WERI-Rb-1 (cell line): ENCODE measurements around the gene DYRK3.

Source experiments
- DNase-seq: peaks from one replicate; pipeline ENCODE4 v3.0.0-alpha.2; 2020
- H3K27ac ChIP-seq: fragments of 250-450 bp; sonication (Bioruptor Pico); 2 replicates; pipeline ENCODE4 v1.5.1; 2020; ENCODE audit warnings: mild to moderate bottlenecking, moderate library complexity
- H3K27me3 ChIP-seq: fragments of 250-450 bp; sonication (Bioruptor Pico); 2 replicates; pipeline ENCODE4 v1.5.1; 2021; ENCODE audit warnings: mild to moderate bottlenecking, low read depth, moderate library complexity; ENCODE audit not compliant: insufficient read depth, severe bottlenecking
- H3K36me3 ChIP-seq: fragments of 250-450 bp; sonication (Bioruptor Pico); 2 replicates; pipeline ENCODE4 v1.5.1; 2020; ENCODE audit warnings: mild to moderate bottlenecking, moderate library complexity
- H3K4me3 ChIP-seq: 2 replicates; pipeline ENCODE4 v1.5.1; 2011; ENCODE audit warnings: low read depth, mild to moderate bottlenecking, control low read depth, low read length
- H3K9me3 ChIP-seq: fragments of 250-450 bp; sonication (Bioruptor Pico); 2 replicates; pipeline ENCODE4 v1.5.1; 2021; ENCODE audit warnings: mild to moderate bottlenecking, moderate library complexity; ENCODE audit not compliant: severe bottlenecking
- TF ChIP-seq, protein P1 (sequence below): IDR thresholded peaks from 2 replicates; pipeline ENCODE4 v1.5.1; 2011; ENCODE audit warnings: low read depth, mild to moderate bottlenecking, control low read depth, inconsistent platforms, low read length

DYRK3 gene

GRCh38 chr1:206647224-206647623 is 11.9 kb downstream of the DYRK3 start:
- Histone ChIP-seq H3K9me3 (no peaks in the 10 kb centered on the region), H3K27me3 (no peaks in the 10 kb centered on the region), H3K27ac (no peak overlapping the region), H3K36me3 (peaks cover 88% of the 10 kb centered on the region), H3K4me3 (no peak overlapping the region)
- DNase-seq = no peak
- TF ChIP-seq, protein P1, sequence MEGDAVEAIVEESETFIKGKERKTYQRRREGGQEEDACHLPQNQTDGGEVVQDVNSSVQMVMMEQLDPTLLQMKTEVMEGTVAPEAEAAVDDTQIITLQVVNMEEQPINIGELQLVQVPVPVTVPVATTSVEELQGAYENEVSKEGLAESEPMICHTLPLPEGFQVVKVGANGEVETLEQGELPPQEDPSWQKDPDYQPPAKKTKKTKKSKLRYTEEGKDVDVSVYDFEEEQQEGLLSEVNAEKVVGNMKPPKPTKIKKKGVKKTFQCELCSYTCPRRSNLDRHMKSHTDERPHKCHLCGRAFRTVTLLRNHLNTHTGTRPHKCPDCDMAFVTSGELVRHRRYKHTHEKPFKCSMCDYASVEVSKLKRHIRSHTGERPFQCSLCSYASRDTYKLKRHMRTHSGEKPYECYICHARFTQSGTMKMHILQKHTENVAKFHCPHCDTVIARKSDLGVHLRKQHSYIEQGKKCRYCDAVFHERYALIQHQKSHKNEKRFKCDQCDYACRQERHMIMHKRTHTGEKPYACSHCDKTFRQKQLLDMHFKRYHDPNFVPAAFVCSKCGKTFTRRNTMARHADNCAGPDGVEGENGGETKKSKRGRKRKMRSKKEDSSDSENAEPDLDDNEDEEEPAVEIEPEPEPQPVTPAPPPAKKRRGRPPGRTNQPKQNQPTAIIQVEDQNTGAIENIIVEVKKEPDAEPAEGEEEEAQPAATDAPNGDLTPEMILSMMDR = no peak

GRCh38 chr1:206649261-206649921 is 14.1 kb downstream of the DYRK3 start:
- no peak for DNase-seq
- Histone ChIP-seq H3K27ac (peak overlapping the region; percentile 58), H3K27me3 (no peaks in the 10 kb centered on the region), H3K4me3 (no peak overlapping the region), H3K9me3 (no peaks in the 10 kb centered on the region), H3K36me3 (peaks cover 92% of the 10 kb centered on the region)
- TF ChIP-seq, protein P1 = no peak

DNA sequence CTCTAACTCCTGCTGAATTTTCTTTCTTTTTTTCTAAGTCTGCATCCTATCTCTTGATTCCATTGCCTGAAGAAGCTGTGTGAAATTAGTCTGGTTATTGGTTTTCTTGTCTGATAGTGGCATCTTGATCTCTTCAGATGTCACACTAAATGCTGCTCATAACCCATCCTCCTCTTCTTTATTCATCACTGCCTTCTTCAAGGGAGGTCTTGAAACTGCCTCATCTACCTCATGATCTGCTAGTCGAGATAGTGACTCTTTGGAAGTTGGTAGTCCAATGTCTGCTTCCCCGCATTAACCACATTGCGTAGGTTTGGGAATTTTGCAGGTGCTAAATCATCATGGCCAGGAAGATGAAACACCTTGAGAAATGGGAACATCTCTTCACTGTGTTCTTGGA is 15.7 kb downstream of the DYRK3 start:
- Histone ChIP-seq H3K27me3 (no peaks in the 10 kb centered on the region), H3K4me3 (no peak overlapping the region), H3K36me3 (peaks cover 85% of the 10 kb centered on the region), H3K9me3 (no peaks in the 10 kb centered on the region), H3K27ac (peak overlapping the region; percentile 13)
- no peak for DNase-seq
- TF ChIP-seq, protein P1 = no peak

- TF ChIP-seq, protein P1 = no peak
- no peak for DNase-seq
- H3K36me3 ChIP-seq = peaks cover 74% of the 10 kb centered on the region
- H3K27ac ChIP-seq = no peak overlapping the region; the same call in 1 of the 2 replicates
- no peaks in the 10 kb centered on the region for H3K27me3 ChIP-seq
- H3K4me3 ChIP-seq = no peak overlapping the region
- H3K9me3 ChIP-seq = peaks cover 3% of the 10 kb centered on the region
Measured at GRCh38 chr1:206651958-206652890, 16.9 kb downstream of the DYRK3 start.

DNA sequence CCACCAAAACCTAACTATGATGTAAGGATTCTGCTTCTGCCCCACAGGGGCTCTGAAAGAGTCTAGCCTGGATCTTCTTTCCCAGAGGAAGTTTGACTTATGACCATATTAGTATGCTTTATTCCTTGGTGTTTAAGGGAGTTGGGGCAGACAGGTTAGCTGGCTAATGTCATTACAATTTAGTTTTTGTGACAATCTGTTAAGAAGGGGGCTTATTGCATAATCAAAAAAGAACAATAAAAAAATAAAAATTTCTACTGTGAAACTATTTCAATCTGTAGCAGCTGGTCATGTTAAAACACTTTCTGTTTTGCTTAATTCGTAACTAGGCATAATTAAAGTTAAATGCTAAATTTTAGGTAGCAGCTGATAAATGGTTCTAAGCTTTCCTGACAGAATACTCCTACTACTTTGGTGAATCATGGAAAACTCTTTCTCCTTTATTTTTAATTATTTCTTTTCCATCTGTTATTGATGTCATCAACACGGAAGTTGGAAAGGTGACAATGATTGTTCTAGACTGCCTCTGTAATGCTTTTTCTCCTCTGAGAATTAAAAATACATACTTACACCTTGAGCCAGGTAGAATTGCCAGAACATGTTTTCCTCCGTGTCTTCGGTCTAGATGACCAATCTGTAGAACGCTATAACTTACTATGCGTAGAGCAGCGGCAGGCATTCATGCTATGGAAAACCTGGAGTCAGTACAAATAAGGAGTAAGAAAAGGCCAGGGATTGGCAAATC is 18.6 kb downstream of the DYRK3 start:
- DNase-seq = no peak
- peaks cover 58% of the 10 kb centered on the region for H3K36me3 ChIP-seq
- TF ChIP-seq, protein P1 = no peak
- H3K27me3 ChIP-seq = no peaks in the 10 kb centered on the region
- H3K27ac ChIP-seq = no peak overlapping the region
- H3K4me3 ChIP-seq = no peak overlapping the region
- H3K9me3 ChIP-seq = peaks cover 3% of the 10 kb centered on the region
